Measurements from ENCODE around the gene TFCP2. TPM values are rescaled to one million over a fixed set of nuclear protein-coding genes. Genes with fewer than 3 reads are reported as not detected.

TFCP2 gene
- total and polyA plus RNA-seq, 11 donors: 8.3 to 28.8 (median 19.3) TPM

- TF ChIP-seq POLR2A (IDR thresholded peaks at IDR 0.05) (no peak), CTCF (IDR thresholded peaks at IDR 0.05) (no peak)
- Histone ChIP-seq H3K27me3 (no peaks in the 10 kb centered on the region), H3K36me3 (peaks cover 0 to 21% (median 10%) of the 10 kb centered on the region in 9 donors), H3K4me1 (peaks cover 0 to 11% (median 2%) of the 10 kb centered on the region in 12 donors), H3K9me3 (no peaks in the 10 kb centered on the region), H3K27ac (no peak overlapping the region), H3K4me3 (no peak overlapping the region)
- ATAC-seq (no peak), DNase-seq (no peak)
- WGBS, 4 donors: 93 to 98% (median 95%) methylated on average over 2 of the region's 2 CpGs
- intact Hi-C loops (cut with DNase I): no loop called here
Measured at GRCh38 chr12:51126297-51126696, 46.6 kb downstream of the TFCP2 start.

GRCh38 chr12:51124504-51124903 is 48.4 kb downstream of the TFCP2 start:
- TF ChIP-seq CTCF (IDR thresholded peaks at IDR 0.05) (no peak), POLR2A (IDR thresholded peaks at IDR 0.05) (no peak)
- ATAC-seq (no peak), DNase-seq (no peak)
- Histone ChIP-seq H3K27ac (no peak overlapping the region), H3K27me3 (no peaks in the 10 kb centered on the region), H3K4me3 (no peak overlapping the region), H3K36me3 (peaks cover 0 to 22% (median 10%) of the 10 kb centered on the region in 9 donors), H3K4me1 (peaks cover 0 to 11% (median 2%) of the 10 kb centered on the region in 12 donors), H3K9me3 (no peaks in the 10 kb centered on the region)
- 94 to 98% (median 96%) methylated on average over 14 of the region's 14 CpGs for WGBS, 4 donors
- intact Hi-C loops (cut with DNase I): no loop called here

GRCh38 chr12:51122844-51123243 is 50.1 kb downstream of the TFCP2 start:
- TF ChIP-seq CTCF (IDR thresholded peaks at IDR 0.05) (no peak), POLR2A (IDR thresholded peaks at IDR 0.05) (no peak)
- intact Hi-C loops (cut with DNase I): no loop called here

GRCh38 chr12:51118706-51119105 is 54.2 kb downstream of the TFCP2 start:
- Histone ChIP-seq H3K27me3 (no peaks in the 10 kb centered on the region), H3K4me3 (no peak overlapping the region), H3K27ac (no peak overlapping the region), H3K9me3 (no peaks in the 10 kb centered on the region), H3K4me1 (peaks cover 0 to 11% (median 0%) of the 10 kb centered on the region in 12 donors), H3K36me3 (peaks cover 0 to 61% (median 48%) of the 10 kb centered on the region in 9 donors)
- ATAC-seq (no peak), DNase-seq (no peak)
- intact Hi-C loops (cut with DNase I): no loop called here
- 95 to 97% (median 96%) methylated on average over 3 of the region's 3 CpGs for WGBS, 4 donors
- no peak for TF ChIP-seq CTCF (IDR thresholded peaks at IDR 0.05)
- no peak for TF ChIP-seq POLR2A (IDR thresholded peaks at IDR 0.05)

More at GRCh38 chr12:51122844-51123243, 50.1 kb downstream of the TFCP2 start:
- no peak overlapping the region for H3K27ac ChIP-seq
- H3K4me3 ChIP-seq: no peak overlapping the region
- ATAC-seq (no peak), DNase-seq (no peak)
- peaks cover 0 to 36% (median 20%) of the 10 kb centered on the region in 9 donors for H3K36me3 ChIP-seq
- H3K9me3 ChIP-seq: no peaks in the 10 kb centered on the region
- peaks cover 0 to 11% (median 2%) of the 10 kb centered on the region in 12 donors for H3K4me1 ChIP-seq
- no peaks in the 10 kb centered on the region for H3K27me3 ChIP-seq
